K562 (cell line): Measurements from ENCODE around the gene ZFAND3. TPM values are rescaled to one million over a fixed set of nuclear protein-coding genes. Genes with fewer than 3 reads are reported as not detected.

Experiments used
- ATAC-seq: fragments of 200-7000 bp; cut with Tn5 transposase; 3 replicates; pipeline ENCODE4 v1.9.1; 2020; ENCODE audit warnings: moderate library complexity
- BruUV-seq: library from RNA; stranded (reverse); fragments of 400-500 nt; replicated peaks from 2 replicates; lab custom pipeline; 2021; lab: Mats Ljungman, UMichigan
- CTCF ChIA-PET: fragments of 300-600 bp; formaldehyde crosslinking; extraction: SDS; loops from one replicate; lab custom pipeline; 2021; ENCODE audit warnings: low intra/inter-chr PET ratio; lab: Yijun Ruan, JAX
- POLR2A ChIA-PET: fragments of 300-600, 350-650 bp; sonication (Branson Sonifier 250); formaldehyde crosslinking; extraction: SDS; loops from one replicate; lab custom pipeline; 2021; ENCODE audit warnings: antibody characterized with exemption, inconsistent platforms; lab: Yijun Ruan, JAX
- DNase-seq, 4 experiments: peaks; one replicate each; pipeline versions ENCODE4 v3.0.0 to v3.0.0-alpha.2; 2011 to 2018; ENCODE audit warnings: low spot score in 3 of 4, mixed read lengths in 3 of 4; ENCODE audit errors: extremely low read depth in 1 of 4
- FAIRE-seq: peaks from 2 replicates; lab custom pipeline; 2011; peaks lifted over from hg19 to GRCh38; lab: Jason Lieb, UNC
- H2AFZ ChIP-seq: 2 replicates; pipeline ENCODE4 v1.6.0; 2011; ENCODE audit warnings: low read depth, low read length, control low read depth, inconsistent platforms
- H3K27ac ChIP-seq: fragments of 200-600 bp; 3 replicates; pipeline ENCODE4 v1.8.0; 2011; ENCODE audit warnings: low read depth, mild to moderate bottlenecking, control low read depth, inconsistent platforms, low read length, moderate library complexity, mixed read lengths; ENCODE audit errors: extremely low read depth
- H3K27me3 ChIP-seq, 2 experiments: fragments of 300-600 bp in 1 of 2; 2 replicates in 1 of 2; 3 replicates in 1 of 2; pipeline versions ENCODE4 v1.6.0 to v1.8.0; 2011; ENCODE audit warnings: inconsistent platforms in 2 of 2, low read length in 2 of 2, mild to moderate bottlenecking in 1 of 2, mixed read lengths in 1 of 2, moderate library complexity in 1 of 2; ENCODE audit not compliant: control insufficient read depth in 2 of 2, insufficient read depth in 2 of 2
- H3K36me3 ChIP-seq: fragments of 300-600 bp; 3 replicates; pipeline ENCODE4 v1.8.0; 2011; ENCODE audit warnings: mild to moderate bottlenecking, low read length, inconsistent platforms; ENCODE audit not compliant: control insufficient read depth, insufficient read depth
- H3K4me1 ChIP-seq, 2 experiments: fragments of 200-600 bp in 1 of 2; replicated peaks in 1 of 2; 2 replicates in 1 of 2; 3 replicates in 1 of 2; pipeline versions ENCODE4 v1.5.1 to v1.8.0; 2011; ENCODE audit warnings: inconsistent platforms in 2 of 2, low read length in 2 of 2, mild to moderate bottlenecking in 1 of 2, mixed read lengths in 1 of 2, moderate library complexity in 1 of 2; ENCODE audit not compliant: control insufficient read depth in 2 of 2, insufficient read depth in 2 of 2
- H3K4me2 ChIP-seq: 2 replicates; pipeline ENCODE4 v1.6.1; 2011; ENCODE audit warnings: low read length, control low read depth, inconsistent platforms, mixed read lengths; ENCODE audit not compliant: insufficient read depth
- H3K4me3 ChIP-seq: fragments of 200-600 bp; sonication (generic), shearing (Covaris generic); 2 replicates; pipeline ENCODE4 v1.5.1; 2016; ENCODE audit warnings: control low read depth, inconsistent platforms
- H3K79me2 ChIP-seq: fragments of 200-600 bp; 3 replicates; pipeline ENCODE4 v1.8.0; 2011; ENCODE audit warnings: low read length, inconsistent platforms; ENCODE audit not compliant: control insufficient read depth, insufficient read depth
- H3K9ac ChIP-seq, 2 experiments: 2 replicates each; pipeline versions ENCODE4 v1.6.0 to v1.6.1; 2011; ENCODE audit warnings: low read depth in 2 of 2, low read length in 2 of 2, control low read depth in 1 of 2, inconsistent platforms in 1 of 2, mild to moderate bottlenecking in 1 of 2, mixed read lengths in 1 of 2; ENCODE audit not compliant: insufficient read depth in 1 of 2
- H3K9me1 ChIP-seq: one replicate; pipeline ENCODE4 v1.6.0; 2011; ENCODE audit warnings: inconsistent platforms, mild to moderate bottlenecking, low read length, moderate library complexity; ENCODE audit not compliant: control insufficient read depth, insufficient read depth
- H3K9me3 ChIP-seq: replicated peaks from 2 replicates; pipeline ENCODE4 v1.5.1; 2011; ENCODE audit warnings: low read depth, low read length, inconsistent platforms; ENCODE audit not compliant: control insufficient read depth, insufficient read depth
- H4K20me1 ChIP-seq: replicated peaks from 2 replicates; pipeline ENCODE4 v1.6.1; 2011; ENCODE audit warnings: low read length, inconsistent platforms, mixed read lengths; ENCODE audit not compliant: control insufficient read depth, insufficient read depth
- CXXC5 ChIP-seq: fragments of 250-450 bp; sonication (Bioruptor Pico); IDR thresholded peaks from 2 replicates; pipeline ENCODE4 v1.8.0; 2022; ENCODE audit warnings: inconsistent platforms, mild to moderate bottlenecking, moderate library complexity
- DMBX1 ChIP-seq: fragments of 250-450 bp; sonication (Bioruptor Pico); IDR thresholded peaks from 2 replicates; pipeline ENCODE4 v1.8.0; 2022; ENCODE audit warnings: inconsistent platforms, mild to moderate bottlenecking, moderate library complexity, borderline replicate concordance
- HINFP ChIP-seq: fragments of 450-650 bp; conservative IDR thresholded peaks from 2 replicates; pipeline ENCODE4 v1.6.1; 2016; ENCODE audit warnings: missing genetic modification characterization, low read depth, mild to moderate bottlenecking, control low read depth, missing compliant biosample characterization
- HMGXB4 ChIP-seq: sonication (generic); formaldehyde crosslinking; IDR thresholded peaks from 2 replicates; pipeline ENCODE4 v1.8.1; 2023; ENCODE audit warnings: mild to moderate bottlenecking, missing genetic modification reagents
- MEIS2 ChIP-seq: fragments of 450-650 bp; IDR thresholded peaks from 2 replicates; pipeline ENCODE4 v1.6.1; 2014; ENCODE audit warnings: mild to moderate bottlenecking; ENCODE audit not compliant: partially characterized antibody
- THRB ChIP-seq: fragments of 450-650 bp; formaldehyde crosslinking; conservative IDR thresholded peaks from 2 replicates; pipeline ENCODE4 v1.4.0; 2022; ENCODE audit warnings: mild to moderate bottlenecking, missing genetic modification characterization
- ZFP1 ChIP-seq: fragments of 450-650 bp; formaldehyde crosslinking; IDR thresholded peaks from 2 replicates; pipeline ENCODE4 v1.4.0; 2020; ENCODE audit warnings: mild to moderate bottlenecking, mixed read lengths
- ZNF134 ChIP-seq: fragments of 250-450 bp; sonication (Bioruptor Pico); conservative IDR thresholded peaks from 2 replicates; pipeline ENCODE4 v1.4.0; 2020
- WGBS: fragments of 100-300 bp; shearing (Covaris generic); methylation state at CpG from one replicate; pipeline ENCODE4 v1.1.6; 2016; ENCODE audit warnings: low coverage, mixed read lengths; ENCODE audit not compliant: insufficient coverage; ENCODE audit errors: missing lambda C conversion rate; 5-methylcytosine and 5-hydroxymethylcytosine counted together
- in situ Hi-C: fragments of 300-500 bp; cut with MboI; formaldehyde crosslinking; loops from 4 replicates; pipeline ENCODE4 v1.15.0; 2018; ENCODE audit warnings: inconsistent platforms, mixed read lengths
- intact Hi-C: fragments of 100-400 bp; cut with micrococcal nuclease; formaldehyde crosslinking; loops from 2 replicates; pipeline ENCODE4 v1.14.2; 2022
- polyA plus RNA-seq, 8 experiments: library from polyadenylated mRNA; depleted of rRNA in 4 of 8; stranded (reverse) in 5 of 8; unstranded in 3 of 8; fragments of >200 nt; fragmentation: Nextera tagmentation in 2 of 8; fragmentation: Illumina TruSeq in 1 of 8; extraction: Ambion mirVana in 2 of 8; extraction: Trizol in 1 of 8; gene quantifications; 2 replicates each; pipeline versions ENCODE4 v1.2.1 to v1.2.3, GENCODE V29; 2011 to 2014; ENCODE audit warnings: inconsistent platforms in 1 of 8, missing spikeins in 1 of 8
- total RNA-seq, 7 experiments: library from RNA; depleted of rRNA in 6 of 7; stranded (reverse); fragments of >200 nt in 6 of 7; fragmentation: Illumina TruSeq in 2 of 7; extraction: Trizol in 2 of 7; gene quantifications; 2 replicates each; pipeline versions ENCODE4 v1.2.1 to v1.2.3, GENCODE V29; 2011 to 2021; ENCODE audit warnings: low replicate concordance in 1 of 7

The ZFAND3 gene
- total and polyA plus RNA-seq, 9 of the 15 experiments (the other 6 are each of a cell fraction or from before 2014, with no cell fraction given) = 0.81 to 26.6 (median 11.8) TPM

DNA sequence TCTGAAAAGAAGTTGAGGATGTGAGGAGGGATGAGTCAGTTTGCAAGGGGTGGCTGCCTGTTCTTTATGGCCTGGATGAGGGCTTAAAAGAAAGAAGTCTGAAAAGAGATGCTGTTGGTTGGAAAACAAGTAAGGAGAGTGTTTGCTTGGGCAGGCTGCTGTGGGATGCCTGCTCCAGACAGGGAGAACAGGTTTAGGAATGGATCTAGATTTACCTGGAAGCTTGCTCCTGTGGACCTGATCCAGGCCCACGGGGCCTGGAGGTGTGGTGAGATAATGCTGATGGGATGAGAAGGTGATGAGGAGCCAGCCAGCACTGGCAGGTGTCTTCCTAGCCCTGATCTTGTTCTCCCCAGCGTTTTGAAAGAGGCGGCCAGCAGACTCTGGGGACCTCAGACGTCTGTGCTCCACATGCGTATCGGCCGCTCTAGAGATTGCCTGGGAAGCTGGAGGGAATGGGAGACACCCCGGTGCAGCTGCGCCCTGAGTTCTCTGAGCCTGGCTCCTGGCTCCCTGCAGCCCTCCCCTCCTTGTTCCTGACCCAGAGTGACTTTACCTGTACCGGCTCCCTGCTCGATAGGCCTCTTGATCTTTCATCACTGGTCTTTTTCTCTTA lies 331.3 kb downstream of the ZFAND3 start:
- POLR2A ChIA-PET = interaction anchor here (0.8 kb wide), 1 partner anchor 57 kb away, joined by 4 read pairs; no protein-coding TSS in a partner anchor
- CTCF ChIA-PET = no interaction called here
- intact Hi-C loops = no loop called here

More for the DNA sequence above, 331.3 kb downstream of the ZFAND3 start:
- H3K27me3 ChIP-seq = no peaks in the 10 kb centered on the region
- H3K36me3 ChIP-seq = no peaks in the 10 kb centered on the region
- no peaks in the 10 kb centered on the region for H3K79me2 ChIP-seq
- H3K9ac ChIP-seq = no peak overlapping the region
- peaks cover 24% of the 10 kb centered on the region for H4K20me1 ChIP-seq
- no peaks in the 10 kb centered on the region for H3K9me1 ChIP-seq
- H3K4me3 ChIP-seq = no peak overlapping the region
- no TSS peak for BruUV-seq
- DNase-seq (no peak), ATAC-seq (no peak)
- no peak overlapping the region for H3K27ac ChIP-seq
- no peaks in the 10 kb centered on the region; a peak in 1 of 5 replicates for H3K4me1 ChIP-seq
- no peak overlapping the region for H2AFZ ChIP-seq
- WGBS = 53% methylated on average over 11 of the region's 11 CpGs
- no peak for TF ChIP-seq ZFP1 (CRISPR knock-in tag)
- no peak for TF ChIP-seq THRB
- no peak for TF ChIP-seq HMGXB4
- TF ChIP-seq MEIS2 = no peak
- no peak for TF ChIP-seq HINFP (tag)
- no peak for TF ChIP-seq CXXC5 (CRISPR knock-in tag)
- no peak for TF ChIP-seq ZNF134
- no peak for TF ChIP-seq DMBX1 (CRISPR knock-in tag)
- TF ChIP-seq, all 486 proteins: peak for 0
- no peaks in the 10 kb centered on the region for H3K9me3 ChIP-seq
- H3K4me2 ChIP-seq = no peak overlapping the region
- in situ Hi-C loops = no loop called here
- no peak for FAIRE-seq
